HEK293 (cell line): ENCODE measurements around the gene HLA-DPB1.

Experiments
- CTCF ChIA-PET: fragments of 350-600 bp; formaldehyde crosslinking; extraction: SDS; loops from one replicate; lab custom pipeline; 2021; ENCODE audit warnings: antibody characterized with exemption; lab: Yijun Ruan, JAX
- POLR2A ChIA-PET: fragments of 300-600 bp; formaldehyde crosslinking; extraction: SDS; loops from one replicate; lab custom pipeline; 2020; ENCODE audit warnings: antibody characterized with exemption, inconsistent platforms; lab: Yijun Ruan, JAX
- H3K27ac ChIP-seq: fragments of 200-500 bp; sonication (Bioruptor generic); 2 replicates; pipeline ENCODE4 v1.5.1; 2014; ENCODE audit warnings: low read depth, low read length, control low read depth, inconsistent platforms; ENCODE audit errors: extremely low read depth
- H3K36me3 ChIP-seq, 2 experiments: fragments of 200-500 bp in 1 of 2; sonication (Bioruptor generic) in 1 of 2; 1 replicate in 1 of 2; 2 replicates in 1 of 2; pipeline ENCODE4 v1.5.1; 2014 to 2017; ENCODE audit warnings: inconsistent platforms in 2 of 2, low read length in 2 of 2; ENCODE audit not compliant: control insufficient read depth in 2 of 2, insufficient read depth in 1 of 2
- H3K4me1 ChIP-seq: fragments of 200-500 bp; sonication (Bioruptor generic); 2 replicates; pipeline ENCODE4 v1.5.1; 2014; ENCODE audit warnings: mild to moderate bottlenecking, low read length, inconsistent platforms; ENCODE audit not compliant: control insufficient read depth, insufficient read depth
- H3K4me3 ChIP-seq: 2 replicates; pipeline ENCODE4 v1.5.1; 2011; ENCODE audit warnings: low read depth, mild to moderate bottlenecking, control low read depth, low read length, moderate library complexity
- H3K9me3 ChIP-seq: fragments of 200-500 bp; sonication (Bioruptor generic); 2 replicates; pipeline ENCODE4 v1.5.1; 2014; ENCODE audit warnings: low read depth, low read length, inconsistent platforms; ENCODE audit not compliant: control insufficient read depth, insufficient read depth
- BCL11B ChIP-seq: fragments of 450-650 bp; formaldehyde crosslinking; IDR thresholded peaks from 2 replicates; pipeline ENCODE4 v1.5.1; 2016; ENCODE audit warnings: low read depth, missing biosample characterization, missing genetic modification characterization
- HIC1 ChIP-seq: fragments of 450-650 bp; formaldehyde crosslinking; IDR thresholded peaks from 2 replicates; pipeline ENCODE4 v1.5.1; 2016; ENCODE audit warnings: missing biosample characterization, missing genetic modification characterization
- OSR2 ChIP-seq: fragments of 450-650 bp; formaldehyde crosslinking; IDR thresholded peaks from 2 replicates; pipeline ENCODE4 v1.5.1; 2016; ENCODE audit warnings: missing biosample characterization, missing genetic modification characterization
- TCF7L2 ChIP-seq: IDR thresholded peaks from 2 replicates; pipeline ENCODE4 v1.6.1; 2011; ENCODE audit warnings: low read depth, mild to moderate bottlenecking, inconsistent platforms, low read length, moderate library complexity, borderline replicate concordance
- YY1 ChIP-seq: fragments of 450-650 bp; formaldehyde crosslinking; IDR thresholded peaks from 2 replicates; pipeline ENCODE4 v1.5.1; 2018; ENCODE audit warnings: missing biosample characterization, missing genetic modification characterization
- ZNF140 ChIP-seq: fragments of 450-650 bp; formaldehyde crosslinking; IDR thresholded peaks from 2 replicates; pipeline ENCODE4 v1.5.1; 2016; ENCODE audit warnings: missing biosample characterization, missing genetic modification characterization
- ZNF148 ChIP-seq: fragments of 450-650 bp; formaldehyde crosslinking; IDR thresholded peaks from 2 replicates; pipeline ENCODE4 v1.5.0; 2017; ENCODE audit warnings: missing biosample characterization, missing genetic modification characterization, borderline replicate concordance
- ZNF169 ChIP-seq: fragments of 450-650 bp; formaldehyde crosslinking; IDR thresholded peaks from 2 replicates; pipeline ENCODE4 v1.5.1; 2016; ENCODE audit warnings: missing biosample characterization, missing genetic modification characterization
- ZNF239 ChIP-seq: fragments of 450-650 bp; formaldehyde crosslinking; IDR thresholded peaks from 2 replicates; pipeline ENCODE4 v1.5.1; 2016; ENCODE audit warnings: missing biosample characterization, missing genetic modification characterization
- ZNF302 ChIP-seq: fragments of 450-650 bp; formaldehyde crosslinking; IDR thresholded peaks from 2 replicates; pipeline ENCODE4 v1.5.1; 2016; ENCODE audit warnings: missing biosample characterization, missing genetic modification characterization, low read depth
- ZNF354C ChIP-seq: fragments of 450-650 bp; formaldehyde crosslinking; IDR thresholded peaks from 2 replicates; pipeline ENCODE4 v1.5.1; 2016; ENCODE audit warnings: missing biosample characterization, missing genetic modification characterization, low read depth, borderline replicate concordance
- ZNF473 ChIP-seq: fragments of 450-650 bp; formaldehyde crosslinking; IDR thresholded peaks from 2 replicates; pipeline ENCODE4 v1.5.1; 2017; ENCODE audit warnings: missing biosample characterization, missing genetic modification characterization
- ZNF548 ChIP-seq: fragments of 450-650 bp; formaldehyde crosslinking; IDR thresholded peaks from 2 replicates; pipeline ENCODE4 v1.5.1; 2016; ENCODE audit warnings: missing biosample characterization, missing genetic modification characterization
- ZNF549 ChIP-seq: fragments of 450-650 bp; IDR thresholded peaks from 2 replicates; pipeline ENCODE4 v1.5.1; 2018; ENCODE audit warnings: missing biosample characterization, missing genetic modification characterization, mild to moderate bottlenecking, inconsistent platforms, moderate library complexity
- ZNF629 ChIP-seq: fragments of 450-650 bp; formaldehyde crosslinking; IDR thresholded peaks from 2 replicates; pipeline ENCODE4 v1.5.1; 2017; ENCODE audit warnings: missing biosample characterization, missing genetic modification characterization
- ZNF677 ChIP-seq: fragments of 450-650 bp; IDR thresholded peaks from 2 replicates; pipeline ENCODE4 v1.5.0; 2018; ENCODE audit warnings: missing biosample characterization, mild to moderate bottlenecking, missing genetic modification characterization, moderate library complexity
- ZNF843 ChIP-seq: fragments of 450-650 bp; formaldehyde crosslinking; IDR thresholded peaks from 2 replicates; pipeline ENCODE4 v1.5.1; 2016; ENCODE audit warnings: missing biosample characterization, missing genetic modification characterization
- TF ChIP-seq, protein P1 (sequence below): fragments of 450-650 bp; formaldehyde crosslinking; IDR thresholded peaks from 2 replicates; pipeline ENCODE4 v1.5.1; 2017; ENCODE audit warnings: missing biosample characterization, missing genetic modification characterization
- TF ChIP-seq, protein P2 (sequence below): fragments of 450-650 bp; formaldehyde crosslinking; IDR thresholded peaks from 2 replicates; pipeline ENCODE4 v1.5.1; 2017; ENCODE audit warnings: missing biosample characterization, missing genetic modification characterization
- TF ChIP-seq, protein P3 (sequence below): fragments of 450-650 bp; formaldehyde crosslinking; IDR thresholded peaks from 2 replicates; pipeline ENCODE4; 2016; ENCODE audit warnings: missing biosample characterization, missing genetic modification characterization
- TF ChIP-seq, protein P4 (sequence below): fragments of 450-650 bp; formaldehyde crosslinking; IDR thresholded peaks from 2 replicates; pipeline ENCODE4 v1.5.1; 2017; ENCODE audit warnings: missing biosample characterization, mild to moderate bottlenecking, missing genetic modification characterization, moderate library complexity

HLA-DPB1 gene

DNA sequence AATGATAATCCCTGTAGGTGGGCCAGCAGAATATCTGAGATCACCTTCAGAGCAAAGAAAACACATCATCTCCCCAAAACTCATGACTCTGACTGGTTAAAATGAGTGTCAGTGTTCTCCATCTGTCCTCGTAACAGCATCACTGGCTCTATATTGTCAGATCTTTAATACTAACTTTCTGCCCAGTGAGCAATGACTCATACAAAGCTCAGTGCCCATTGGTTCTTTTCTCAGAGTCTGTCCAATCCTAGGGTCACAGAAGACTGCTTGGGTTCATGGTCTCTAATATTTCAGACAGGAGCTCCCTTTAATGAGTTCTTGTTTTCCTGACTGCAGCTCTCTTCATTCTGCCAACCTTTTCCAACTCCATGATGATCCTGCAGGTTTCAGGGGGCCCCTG is 36.4 kb downstream of the HLA-DPB1 start:
- H3K36me3 ChIP-seq, result no peaks in the 10 kb centered on the region
- TF ChIP-seq ZNF140 (no peak), TCF7L2 (no peak), YY1 (tag by site-specific recombination) (no peak), ZNF677 (tag by site-specific recombination) (no peak), ZNF169 (no peak), ZNF549 (tag by site-specific recombination) (no peak), ZNF148 (tag by site-specific recombination) (no peak)
- TF ChIP-seq, protein P1, sequence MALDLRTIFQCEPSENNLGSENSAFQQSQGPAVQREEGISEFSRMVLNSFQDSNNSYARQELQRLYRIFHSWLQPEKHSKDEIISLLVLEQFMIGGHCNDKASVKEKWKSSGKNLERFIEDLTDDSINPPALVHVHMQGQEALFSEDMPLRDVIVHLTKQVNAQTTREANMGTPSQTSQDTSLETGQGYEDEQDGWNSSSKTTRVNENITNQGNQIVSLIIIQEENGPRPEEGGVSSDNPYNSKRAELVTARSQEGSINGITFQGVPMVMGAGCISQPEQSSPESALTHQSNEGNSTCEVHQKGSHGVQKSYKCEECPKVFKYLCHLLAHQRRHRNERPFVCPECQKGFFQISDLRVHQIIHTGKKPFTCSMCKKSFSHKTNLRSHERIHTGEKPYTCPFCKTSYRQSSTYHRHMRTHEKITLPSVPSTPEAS, result no peak
- no peaks in the 10 kb centered on the region for H3K4me1 ChIP-seq
- H3K4me3 ChIP-seq, result no peak overlapping the region
- POLR2A ChIA-PET, result interaction anchor here (0.5 to 1.1 kb wide), 3 partner anchors 96 to 1541 kb away, joined by 5 to 6 read pairs (median 6); partner anchors contain the start of gene RING1
- no peak overlapping the region for H3K27ac ChIP-seq
- CTCF ChIA-PET, result interaction anchor here (0.6 to 2.3 kb wide), 5 partner anchors 12 to 126 kb away, joined by 3 to 22 read pairs (median 4); no protein-coding TSS in a partner anchor
- no peaks in the 10 kb centered on the region for H3K9me3 ChIP-seq

- Histone ChIP-seq H3K27ac (no peak overlapping the region), H3K4me3 (no peak overlapping the region), H3K9me3 (no peaks in the 10 kb centered on the region), H3K36me3 (no peaks in the 10 kb centered on the region), H3K4me1 (no peaks in the 10 kb centered on the region)
- CTCF ChIA-PET, result interaction anchor here (0.7 to 4.3 kb wide), 5 partner anchors 11 to 99 kb away, joined by 3 to 32 read pairs (median 4); no protein-coding TSS in a partner anchor
- POLR2A ChIA-PET, result no interaction called here
- TF ChIP-seq ZNF473 (tag by site-specific recombination) (no peak), BCL11B (tag by site-specific recombination) (no peak), OSR2 (no peak), ZNF302 (tag by site-specific recombination) (no peak), ZNF354C (no peak), ZNF239 (tag by site-specific recombination) (no peak)
- TF ChIP-seq, protein P2, sequence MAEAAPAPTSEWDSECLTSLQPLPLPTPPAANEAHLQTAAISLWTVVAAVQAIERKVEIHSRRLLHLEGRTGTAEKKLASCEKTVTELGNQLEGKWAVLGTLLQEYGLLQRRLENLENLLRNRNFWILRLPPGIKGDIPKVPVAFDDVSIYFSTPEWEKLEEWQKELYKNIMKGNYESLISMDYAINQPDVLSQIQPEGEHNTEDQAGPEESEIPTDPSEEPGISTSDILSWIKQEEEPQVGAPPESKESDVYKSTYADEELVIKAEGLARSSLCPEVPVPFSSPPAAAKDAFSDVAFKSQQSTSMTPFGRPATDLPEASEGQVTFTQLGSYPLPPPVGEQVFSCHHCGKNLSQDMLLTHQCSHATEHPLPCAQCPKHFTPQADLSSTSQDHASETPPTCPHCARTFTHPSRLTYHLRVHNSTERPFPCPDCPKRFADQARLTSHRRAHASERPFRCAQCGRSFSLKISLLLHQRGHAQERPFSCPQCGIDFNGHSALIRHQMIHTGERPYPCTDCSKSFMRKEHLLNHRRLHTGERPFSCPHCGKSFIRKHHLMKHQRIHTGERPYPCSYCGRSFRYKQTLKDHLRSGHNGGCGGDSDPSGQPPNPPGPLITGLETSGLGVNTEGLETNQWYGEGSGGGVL (tag by site-specific recombination), result no peak
- TF ChIP-seq, protein P3, sequence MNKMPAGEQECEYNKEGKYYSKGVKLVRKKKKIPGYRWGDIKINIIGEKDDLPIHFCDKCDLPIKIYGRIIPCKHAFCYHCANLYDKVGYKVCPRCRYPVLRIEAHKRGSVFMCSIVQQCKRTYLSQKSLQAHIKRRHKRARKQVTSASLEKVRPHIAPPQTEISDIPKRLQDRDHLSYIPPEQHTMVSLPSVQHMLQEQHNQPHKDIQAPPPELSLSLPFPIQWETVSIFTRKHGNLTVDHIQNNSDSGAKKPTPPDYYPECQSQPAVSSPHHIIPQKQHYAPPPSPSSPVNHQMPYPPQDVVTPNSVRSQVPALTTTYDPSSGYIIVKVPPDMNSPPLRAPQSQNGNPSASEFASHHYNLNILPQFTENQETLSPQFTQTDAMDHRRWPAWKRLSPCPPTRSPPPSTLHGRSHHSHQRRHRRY, result no peak
Measured at GRCh38 chr6:33113755-33114154, 38.0 kb downstream of the HLA-DPB1 start.

GRCh38 chr6:33114406-33114805 is 38.6 kb downstream of the HLA-DPB1 start:
- Histone ChIP-seq H3K4me3 (no peak overlapping the region), H3K36me3 (no peaks in the 10 kb centered on the region), H3K9me3 (no peaks in the 10 kb centered on the region), H3K4me1 (no peaks in the 10 kb centered on the region), H3K27ac (no peak overlapping the region)
- TF ChIP-seq ZNF548 (tag by site-specific recombination) (no peak), ZNF629 (tag by site-specific recombination) (no peak), ZNF843 (tag by site-specific recombination) (no peak), HIC1 (tag by site-specific recombination) (no peak)
- TF ChIP-seq, protein P4, sequence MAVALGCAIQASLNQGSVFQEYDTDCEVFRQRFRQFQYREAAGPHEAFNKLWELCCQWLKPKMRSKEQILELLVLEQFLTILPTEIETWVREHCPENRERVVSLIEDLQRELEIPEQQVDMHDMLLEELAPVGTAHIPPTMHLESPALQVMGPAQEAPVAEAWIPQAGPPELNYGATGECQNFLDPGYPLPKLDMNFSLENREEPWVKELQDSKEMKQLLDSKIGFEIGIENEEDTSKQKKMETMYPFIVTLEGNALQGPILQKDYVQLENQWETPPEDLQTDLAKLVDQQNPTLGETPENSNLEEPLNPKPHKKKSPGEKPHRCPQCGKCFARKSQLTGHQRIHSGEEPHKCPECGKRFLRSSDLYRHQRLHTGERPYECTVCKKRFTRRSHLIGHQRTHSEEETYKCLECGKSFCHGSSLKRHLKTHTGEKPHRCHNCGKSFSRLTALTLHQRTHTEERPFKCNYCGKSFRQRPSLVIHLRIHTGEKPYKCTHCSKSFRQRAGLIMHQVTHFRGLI (tag by site-specific recombination), result no peak
- ChIA-PET POLR2A (no interaction called here), CTCF (interaction anchor here (0.5 to 4.3 kb wide), 6 partner anchors 11 to 99 kb away, joined by 3 to 32 read pairs (median 4); no protein-coding TSS in a partner anchor)
